ENCODE measurements around the gene PHACTR3. TPM values are rescaled to one million over a fixed set of nuclear protein-coding genes. Genes with fewer than 3 reads are reported as not detected.

The PHACTR3 gene
- total RNA-seq, 6 experiments from 2014 or later, result 0.12 to 0.35 (median 0.23) TPM; not detected in 2

DNA sequence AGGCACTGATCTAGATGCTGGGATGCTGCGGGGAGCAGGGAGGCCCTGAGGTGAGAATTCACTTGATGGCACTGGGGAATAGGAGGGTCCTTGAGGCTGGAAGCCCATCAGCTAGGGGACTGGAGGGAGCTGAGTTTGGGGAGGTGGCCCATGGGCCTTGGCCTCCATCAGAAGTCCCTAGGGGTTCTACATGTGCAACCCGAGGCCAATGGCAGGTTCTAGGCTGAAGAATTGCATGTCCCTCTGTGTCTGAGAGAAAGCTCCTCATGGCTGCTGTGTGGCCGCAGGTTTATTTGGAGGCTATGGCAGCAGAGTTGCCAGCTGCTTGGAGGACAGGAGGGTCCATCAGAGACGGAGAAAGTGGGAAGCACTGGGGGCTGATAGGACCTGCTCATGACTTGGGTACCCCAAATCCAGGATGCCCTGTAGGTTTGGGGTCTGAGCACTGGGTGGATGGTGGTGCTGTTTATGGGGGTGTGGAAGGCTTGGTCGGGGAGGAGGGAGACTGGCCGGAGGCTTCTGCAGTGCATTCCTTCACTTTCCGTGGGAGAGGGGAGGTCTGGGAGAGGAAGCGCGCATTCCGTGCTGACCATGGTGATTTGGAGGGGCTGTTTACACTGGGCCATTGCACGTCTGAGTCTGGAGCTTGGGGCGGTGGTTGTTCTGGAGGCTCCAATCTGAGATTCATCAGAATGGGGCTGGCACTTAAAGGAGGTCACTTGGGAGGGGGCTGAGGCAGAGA is 24.8 kb upstream of the PHACTR3 start:
- no peaks in the 10 kb centered on the region for H3K36me3 ChIP-seq
- H3K27ac ChIP-seq, result no peak overlapping the region
- no peaks in the 10 kb centered on the region for H3K9me3 ChIP-seq
- WGBS (ENCODE audit: insufficient coverage, low coverage, low lambda C conversion rate, missing lambda C conversion rate), result 41% methylated on average over 10 of the region's 12 CpGs
- intact Hi-C loops (cut with DNase I), result no loop called here
- no peak for ATAC-seq
- no peak overlapping the region for H3K4me3 ChIP-seq
- peaks cover 0 to 3% of the 10 kb centered on the region in 2 donors for H3K27me3 ChIP-seq
- no peak for TF ChIP-seq POLR2A (IDR thresholded peaks at IDR 0.05)
- TF ChIP-seq, protein P1, sequence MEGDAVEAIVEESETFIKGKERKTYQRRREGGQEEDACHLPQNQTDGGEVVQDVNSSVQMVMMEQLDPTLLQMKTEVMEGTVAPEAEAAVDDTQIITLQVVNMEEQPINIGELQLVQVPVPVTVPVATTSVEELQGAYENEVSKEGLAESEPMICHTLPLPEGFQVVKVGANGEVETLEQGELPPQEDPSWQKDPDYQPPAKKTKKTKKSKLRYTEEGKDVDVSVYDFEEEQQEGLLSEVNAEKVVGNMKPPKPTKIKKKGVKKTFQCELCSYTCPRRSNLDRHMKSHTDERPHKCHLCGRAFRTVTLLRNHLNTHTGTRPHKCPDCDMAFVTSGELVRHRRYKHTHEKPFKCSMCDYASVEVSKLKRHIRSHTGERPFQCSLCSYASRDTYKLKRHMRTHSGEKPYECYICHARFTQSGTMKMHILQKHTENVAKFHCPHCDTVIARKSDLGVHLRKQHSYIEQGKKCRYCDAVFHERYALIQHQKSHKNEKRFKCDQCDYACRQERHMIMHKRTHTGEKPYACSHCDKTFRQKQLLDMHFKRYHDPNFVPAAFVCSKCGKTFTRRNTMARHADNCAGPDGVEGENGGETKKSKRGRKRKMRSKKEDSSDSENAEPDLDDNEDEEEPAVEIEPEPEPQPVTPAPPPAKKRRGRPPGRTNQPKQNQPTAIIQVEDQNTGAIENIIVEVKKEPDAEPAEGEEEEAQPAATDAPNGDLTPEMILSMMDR (IDR thresholded peaks at IDR 0.05), result no peak
- peak in 1 of 3 donors; percentile 19 for DNase-seq
- no peaks in the 10 kb centered on the region for H3K4me1 ChIP-seq

DNA sequence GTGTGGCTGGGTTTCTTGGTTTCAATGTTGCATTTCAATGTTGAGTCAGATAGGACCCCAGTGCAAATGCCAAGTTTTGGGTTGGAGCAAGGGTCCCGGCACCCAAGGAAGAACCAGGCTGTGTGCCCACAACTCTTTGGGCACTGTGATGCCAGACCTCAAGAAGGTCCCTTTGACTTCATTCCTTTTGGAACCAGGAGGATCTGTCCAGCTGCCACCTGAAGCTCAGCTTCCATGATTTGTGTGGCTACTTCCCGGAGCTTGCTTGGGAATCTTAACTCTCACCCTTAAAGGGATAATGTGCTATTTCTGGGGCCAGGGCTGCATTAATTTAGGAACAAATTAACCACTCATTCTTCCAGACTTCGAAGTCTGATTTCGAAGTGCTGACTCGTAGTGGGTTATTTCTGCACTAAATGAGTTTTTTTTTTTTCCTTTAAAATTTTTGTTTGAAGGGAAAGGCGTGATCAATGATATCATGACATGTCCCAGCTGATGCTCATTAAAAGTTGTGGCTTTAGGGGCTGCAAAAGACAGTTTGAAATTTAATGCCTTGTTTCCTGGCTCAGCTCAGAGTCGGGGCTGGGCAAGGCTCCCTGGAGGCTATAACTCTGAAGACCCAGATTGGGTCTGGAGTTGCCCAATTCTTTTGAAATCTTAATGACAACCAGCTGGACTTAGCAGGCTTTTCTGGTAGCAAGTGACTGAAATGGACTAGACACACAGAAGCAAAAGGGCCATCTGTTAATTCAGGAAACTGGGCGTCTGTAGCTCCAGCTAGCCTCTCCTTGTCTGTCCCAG is 24.0 kb upstream of the PHACTR3 start:
- no peak overlapping the region for H3K4me3 ChIP-seq
- ATAC-seq (no peak), DNase-seq (no peak)
- intact Hi-C loops (cut with DNase I), result no loop called here
- H3K27ac ChIP-seq, result no peak overlapping the region
- no peak for TF ChIP-seq POLR2A (IDR thresholded peaks at IDR 0.05)
- TF ChIP-seq, protein P1 (IDR thresholded peaks at IDR 0.05), result no peak
- peaks cover 0 to 3% of the 10 kb centered on the region in 2 donors for H3K27me3 ChIP-seq
- 24% methylated on average over 7 of the region's 8 CpGs for WGBS (ENCODE audit: insufficient coverage, low coverage, low lambda C conversion rate, missing lambda C conversion rate)
- no peaks in the 10 kb centered on the region for H3K9me3 ChIP-seq
- no peaks in the 10 kb centered on the region for H3K4me1 ChIP-seq
- no peaks in the 10 kb centered on the region for H3K36me3 ChIP-seq

DNA sequence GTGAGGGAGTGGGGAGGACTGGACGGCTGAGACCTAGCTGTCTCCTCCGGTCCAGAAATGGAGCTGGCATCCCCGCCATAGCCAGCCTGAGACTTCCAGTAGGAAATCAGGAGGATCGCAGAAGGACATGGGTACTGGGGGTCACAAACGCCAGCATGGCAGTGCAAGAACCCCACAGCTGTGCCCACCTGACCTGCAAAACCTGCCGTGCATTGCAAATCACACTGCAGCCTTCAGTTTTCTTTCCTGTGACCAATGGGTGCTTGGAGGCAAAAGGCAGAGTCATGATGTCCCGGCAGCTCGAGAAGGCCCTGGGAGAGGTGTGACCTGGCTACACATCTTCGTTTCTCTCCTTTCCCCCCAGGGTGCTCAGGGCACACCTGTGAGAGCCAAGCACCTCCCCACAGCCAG is 23.3 kb upstream of the PHACTR3 start:
- no peaks in the 10 kb centered on the region for H3K9me3 ChIP-seq
- no peaks in the 10 kb centered on the region for H3K36me3 ChIP-seq
- no peaks in the 10 kb centered on the region for H3K4me1 ChIP-seq
- TF ChIP-seq POLR2A (IDR thresholded peaks at IDR 0.05), result no peak
- TF ChIP-seq, protein P1 (IDR thresholded peaks at IDR 0.05), result no peak
- DNase-seq (peak in 1 of 3 donors; percentile 16), ATAC-seq (no peak)
- no peak overlapping the region for H3K4me3 ChIP-seq
- no peak overlapping the region for H3K27ac ChIP-seq
- WGBS (ENCODE audit: insufficient coverage, low coverage, low lambda C conversion rate, missing lambda C conversion rate), result no CpG with 5 or more reads among the region's 9 CpGs
- intact Hi-C loops (cut with DNase I), result no loop called here
- H3K27me3 ChIP-seq, result peaks cover 0 to 3% of the 10 kb centered on the region in 2 donors

DNA sequence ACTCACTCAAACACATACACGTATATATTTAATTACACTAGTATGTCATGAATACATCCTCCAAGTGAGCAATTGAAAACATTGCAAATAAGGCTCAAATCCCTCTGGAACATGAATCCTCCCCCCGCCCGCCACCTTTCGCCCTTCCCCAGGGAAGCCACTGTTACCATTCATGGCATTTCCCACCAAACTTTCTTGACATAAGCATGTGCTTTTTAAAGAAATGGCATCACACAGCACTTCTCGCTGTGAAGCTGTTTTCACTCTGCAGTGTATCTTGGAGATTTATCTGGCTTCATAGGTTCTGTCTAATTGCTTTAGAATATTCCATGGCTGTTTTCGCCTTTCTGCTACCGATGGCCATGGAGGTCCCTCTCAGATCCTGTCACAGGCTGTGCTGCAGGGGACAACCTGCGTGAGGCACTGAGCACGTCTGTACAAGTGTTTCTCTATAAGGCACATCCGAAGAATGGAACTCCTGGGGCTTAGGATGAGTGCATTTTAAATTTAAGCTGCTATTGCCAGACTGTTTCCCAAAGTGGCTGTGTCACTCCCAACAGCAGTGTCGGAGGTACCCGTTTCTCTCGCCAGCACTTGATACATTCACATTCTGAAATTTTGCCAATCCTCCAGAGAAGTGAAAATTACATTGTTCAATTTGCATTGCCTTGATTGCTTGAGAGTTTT is 22.2 kb upstream of the PHACTR3 start:
- 52% methylated on average over 13 of the region's 13 CpGs for WGBS (ENCODE audit: insufficient coverage, low coverage, low lambda C conversion rate, missing lambda C conversion rate)
- no peaks in the 10 kb centered on the region for H3K4me1 ChIP-seq
- H3K27me3 ChIP-seq, result no peaks in the 10 kb centered on the region
- intact Hi-C loops (cut with DNase I), result no loop called here
- TF ChIP-seq, protein P1 (IDR thresholded peaks at IDR 0.05), result no peak
- no peak for TF ChIP-seq POLR2A (IDR thresholded peaks at IDR 0.05)
- no peak for DNase-seq
- no peak for ATAC-seq
- H3K4me3 ChIP-seq, result no peak overlapping the region
- H3K27ac ChIP-seq, result no peak overlapping the region
- H3K36me3 ChIP-seq, result no peaks in the 10 kb centered on the region
- no peaks in the 10 kb centered on the region for H3K9me3 ChIP-seq

Measured in right lobe of liver (tissue), 6 donors.